Hepatocyte (in vitro differentiated cells): ENCODE measurements around the gene TBX18. TPM values are rescaled to one million over a fixed set of nuclear protein-coding genes. Genes with fewer than 3 reads are reported as not detected.

Experiments
- DNase-seq: peaks from one replicate; pipeline ENCODE4 v3.0.0-alpha.2; 2016; ENCODE audit warnings: low spot score
- H2AFZ ChIP-seq: fragments of 200-600 bp; sonication (generic); 2 replicates; pipeline ENCODE4 v1.6.0; 2016; ENCODE audit warnings: antibody characterized with exemption, mild to moderate bottlenecking
- H3K27ac ChIP-seq: fragments of 200-600 bp; sonication (generic); 2 replicates; pipeline ENCODE4 v1.5.1; 2016; ENCODE audit warnings: mild to moderate bottlenecking
- H3K27me3 ChIP-seq: fragments of 200-600 bp; sonication (generic); 2 replicates; pipeline ENCODE4 v1.6.1; 2016
- H3K36me3 ChIP-seq: fragments of 200-600 bp; sonication (generic); replicated peaks from 2 replicates; pipeline ENCODE4 v1.5.1; 2016; ENCODE audit warnings: low read depth; ENCODE audit not compliant: insufficient read depth
- H3K4me1 ChIP-seq: fragments of 200-600 bp; sonication (generic); 2 replicates; pipeline ENCODE4 v1.5.1; 2016; ENCODE audit warnings: mild to moderate bottlenecking, moderate library complexity; ENCODE audit not compliant: insufficient read depth
- H3K4me2 ChIP-seq: fragments of 200-600 bp; sonication (generic); 2 replicates; pipeline ENCODE4 v1.6.0; 2016
- H3K4me3 ChIP-seq: fragments of 200-600 bp; sonication (generic); 2 replicates; pipeline ENCODE4 v1.5.1; 2016; ENCODE audit warnings: mild to moderate bottlenecking
- H3K79me2 ChIP-seq: fragments of 200-600 bp; sonication (generic); 2 replicates; pipeline ENCODE4 v1.6.0; 2017; ENCODE audit warnings: mild to moderate bottlenecking
- H3K9me2 ChIP-seq: fragments of 200-600 bp; sonication (generic); replicated peaks from 2 replicates; pipeline ENCODE4 v1.6.0; 2017; ENCODE audit warnings: mild to moderate bottlenecking; ENCODE audit not compliant: insufficient read depth
- H3K9me3 ChIP-seq: fragments of 200-600 bp; sonication (generic); 2 replicates; pipeline ENCODE4 v1.5.1; 2016; ENCODE audit warnings: low read depth, mild to moderate bottlenecking
- H4K20me1 ChIP-seq: fragments of 200-600 bp; sonication (generic); 2 replicates; pipeline ENCODE4 v1.6.0; 2016; ENCODE audit warnings: mild to moderate bottlenecking; ENCODE audit not compliant: insufficient read depth, poor library complexity, severe bottlenecking
- CTCF ChIP-seq: fragments of 200-600 bp; sonication (generic); IDR thresholded peaks from 2 replicates; pipeline ENCODE4 v1.5.1; 2016; ENCODE audit warnings: antibody characterized with exemption, mild to moderate bottlenecking; ENCODE audit not compliant: poor library complexity
- EZH2 ChIP-seq: fragments of 200-600 bp; sonication (generic); IDR thresholded peaks from 2 replicates; pipeline ENCODE4 v1.6.1; 2016; ENCODE audit warnings: antibody characterized with exemption, mild to moderate bottlenecking, borderline replicate concordance
- EZH2phosphoT487 ChIP-seq: fragments of 200-600 bp; sonication (generic); IDR thresholded peaks from one replicate; pipeline ENCODE4 v1.6.1; 2018; ENCODE audit warnings: antibody characterized with exemption, mild to moderate bottlenecking, low read depth, moderate library complexity; ENCODE audit not compliant: unreplicated experiment, severe bottlenecking
- WGBS: methylation state at CpG from one replicate; pipeline ENCODE4 v1.1.6; 2016; ENCODE audit warnings: low lambda C conversion rate; ENCODE audit errors: missing lambda C conversion rate; 5-methylcytosine and 5-hydroxymethylcytosine counted together
- polyA plus RNA-seq: library from polyadenylated mRNA; unstranded; fragments of >200 nt; fragmentation: Nextera tagmentation; extraction: Ambion mirVana; gene quantifications from 2 replicates; pipeline ENCODE4 v1.2.1, GENCODE V29; 2016
- total RNA-seq: library from RNA; depleted of rRNA; stranded (reverse); fragments of >200 nt; gene quantifications from 2 replicates; pipeline ENCODE4 v1.2.3, GENCODE V29; 2014

Gene TBX18
- total and polyA plus RNA-seq, 2 experiments from 2014 or later: 0.37 to 1.3 TPM

GRCh38 chr6:84777888-84778287, 13.5 kb upstream of the TBX18 start:
- no peak overlapping the region for H3K4me3 ChIP-seq
- no peak for DNase-seq
- H2AFZ ChIP-seq: no peak overlapping the region
- peaks cover 85% of the 10 kb centered on the region for H3K27me3 ChIP-seq
- H3K9me3 ChIP-seq: no peaks in the 10 kb centered on the region
- no peaks in the 10 kb centered on the region for H3K36me3 ChIP-seq
- TF ChIP-seq CTCF (no peak), EZH2phosphoT487 (no peak), EZH2 (no peak)
- H3K4me2 ChIP-seq: no peak overlapping the region
- no peak overlapping the region for H3K27ac ChIP-seq
- H3K79me2 ChIP-seq: no peaks in the 10 kb centered on the region
- no peaks in the 10 kb centered on the region for H4K20me1 ChIP-seq
- H3K4me1 ChIP-seq: peaks cover 23% of the 10 kb centered on the region
- H3K9me2 ChIP-seq: no peaks in the 10 kb centered on the region
- WGBS: 88% methylated on average over 1 of the region's 1 CpG

GRCh38 chr6:84776392-84776791, 12.0 kb upstream of the TBX18 start:
- H3K27me3 ChIP-seq: peaks cover 98% of the 10 kb centered on the region

GRCh38 chr6:84775751-84776150, 11.4 kb upstream of the TBX18 start:
- H3K27ac ChIP-seq: no peak overlapping the region
- WGBS: 78% methylated on average over 3 of the region's 3 CpGs

More at GRCh38 chr6:84776392-84776791, 12.0 kb upstream of the TBX18 start:
- H2AFZ ChIP-seq: no peak overlapping the region
- H3K4me3 ChIP-seq: no peak overlapping the region
- no peaks in the 10 kb centered on the region for H3K79me2 ChIP-seq
- no peaks in the 10 kb centered on the region for H3K9me2 ChIP-seq
- H3K4me1 ChIP-seq: peaks cover 23% of the 10 kb centered on the region
- no peaks in the 10 kb centered on the region for H3K9me3 ChIP-seq
- no peaks in the 10 kb centered on the region for H3K36me3 ChIP-seq
- no peak for DNase-seq
- no peak overlapping the region for H3K4me2 ChIP-seq
- no peak overlapping the region for H3K27ac ChIP-seq
- TF ChIP-seq CTCF (no peak), EZH2phosphoT487 (no peak), EZH2 (no peak)
- no peaks in the 10 kb centered on the region for H4K20me1 ChIP-seq
- 81% methylated on average over 3 of the region's 3 CpGs for WGBS

More at GRCh38 chr6:84775751-84776150, 11.4 kb upstream of the TBX18 start:
- no peak overlapping the region for H2AFZ ChIP-seq
- no peaks in the 10 kb centered on the region for H3K79me2 ChIP-seq
- H3K9me2 ChIP-seq: no peaks in the 10 kb centered on the region
- H3K4me1 ChIP-seq: peaks cover 23% of the 10 kb centered on the region
- H3K9me3 ChIP-seq: no peaks in the 10 kb centered on the region
- TF ChIP-seq EZH2 (no peak), CTCF (no peak), EZH2phosphoT487 (no peak)
- H3K4me2 ChIP-seq: no peak overlapping the region
- H4K20me1 ChIP-seq: no peaks in the 10 kb centered on the region
- no peak for DNase-seq
- H3K4me3 ChIP-seq: no peak overlapping the region
- H3K27me3 ChIP-seq: peaks cover 98% of the 10 kb centered on the region
- H3K36me3 ChIP-seq: no peaks in the 10 kb centered on the region
